GM19463 (cell line): Measurements from ENCODE around the gene MMP27.

Experiments used
- ATAC-seq: cut with Tn5 transposase; IDR thresholded peaks from one replicate; pipeline ENCODE4 v1.9.1; 2021; ENCODE audit warnings: mild to moderate bottlenecking, moderate library complexity; ENCODE audit not compliant: unreplicated experiment

Gene MMP27

DNA sequence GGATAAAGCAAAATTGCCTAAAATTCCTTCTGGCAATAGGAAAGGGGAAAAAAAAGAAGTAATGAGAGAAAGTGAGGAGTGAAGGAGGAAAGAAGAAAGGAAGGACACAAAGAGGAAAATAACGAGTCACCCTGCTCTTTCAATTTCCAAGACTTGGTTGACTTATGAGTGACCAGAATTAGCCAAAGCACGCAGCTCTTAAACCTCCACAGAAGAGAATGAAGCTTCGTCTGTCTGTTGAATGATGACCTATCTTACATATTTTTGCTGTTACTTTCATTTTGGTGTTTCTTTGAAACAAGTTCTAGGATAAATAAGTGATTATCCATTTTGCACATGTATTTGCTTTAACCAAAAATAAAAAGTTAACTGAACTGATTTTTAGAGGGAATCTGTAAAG, 728 bp downstream of the MMP27 start:
- ATAC-seq: no peak

DNA sequence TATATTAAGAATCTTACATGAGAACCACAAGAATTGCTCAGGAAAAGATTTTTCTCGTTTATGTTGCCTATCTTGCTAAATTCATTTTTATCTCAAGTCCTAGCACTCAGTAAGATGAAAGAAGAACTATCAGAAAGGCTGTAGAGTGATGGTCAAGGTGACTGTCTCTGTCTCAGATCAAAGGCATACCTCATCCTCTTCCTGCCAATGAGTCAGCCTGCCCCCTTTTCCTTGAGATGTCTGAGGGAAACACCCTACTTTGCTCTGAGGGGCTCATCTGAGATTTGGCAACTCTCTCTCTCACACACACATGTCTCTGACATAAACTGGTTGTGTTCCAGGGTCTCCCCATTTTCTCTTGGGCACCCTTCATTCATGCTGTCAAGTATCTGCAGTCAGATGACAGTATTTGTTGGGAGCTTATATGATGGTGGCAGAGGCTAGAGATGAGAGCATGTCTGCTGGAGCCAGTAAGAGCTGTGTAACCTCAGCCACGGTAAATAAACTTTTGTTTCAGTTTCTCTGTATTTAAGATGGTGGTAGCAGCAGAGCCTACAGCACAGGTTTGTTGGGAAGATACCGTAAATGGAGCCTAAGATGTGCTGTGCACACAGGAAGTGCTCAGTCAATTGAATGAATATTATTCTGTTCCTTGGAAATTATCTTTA, 1.6 kb downstream of the MMP27 start:
- ATAC-seq: no peak

DNA sequence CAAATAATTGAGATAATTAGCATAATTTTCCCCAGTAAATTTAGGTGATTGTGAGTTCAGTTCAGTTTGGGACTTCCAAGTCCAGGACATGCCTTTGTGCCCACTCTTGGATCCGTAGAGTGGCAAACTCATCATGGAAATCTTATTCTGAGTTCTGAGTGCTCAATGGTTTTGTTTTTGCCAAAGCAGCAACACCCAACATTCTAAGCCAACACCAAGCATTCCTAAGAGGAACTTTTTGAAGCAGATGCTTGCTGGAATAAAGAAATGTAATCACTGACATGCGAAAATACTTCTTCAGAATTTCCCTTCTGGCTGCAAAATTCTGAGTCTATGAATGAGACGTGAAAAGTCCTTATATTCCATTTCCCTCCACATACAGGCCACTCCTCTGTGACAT, 10.4 kb downstream of the MMP27 start:
- ATAC-seq: no peak

DNA sequence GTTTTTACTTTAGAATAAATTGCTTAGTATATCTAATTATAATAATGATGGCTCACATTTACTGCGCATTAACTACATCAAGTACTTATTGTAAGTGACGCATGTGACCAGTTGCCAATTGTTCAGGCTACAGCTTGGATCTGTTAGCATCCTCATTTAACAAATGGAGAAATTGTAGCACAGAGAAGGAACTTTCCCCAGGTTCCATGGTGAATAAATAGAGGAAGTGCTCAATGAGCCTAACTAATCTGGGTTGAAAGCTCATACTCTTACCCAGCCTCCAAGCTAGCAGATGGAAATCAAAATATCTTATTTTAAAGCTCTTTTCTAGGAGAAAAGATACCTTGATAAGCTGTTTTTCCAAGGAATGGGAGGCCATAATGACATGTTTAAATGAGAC, 19.8 kb downstream of the MMP27 start:
- ATAC-seq: no peak

DNA sequence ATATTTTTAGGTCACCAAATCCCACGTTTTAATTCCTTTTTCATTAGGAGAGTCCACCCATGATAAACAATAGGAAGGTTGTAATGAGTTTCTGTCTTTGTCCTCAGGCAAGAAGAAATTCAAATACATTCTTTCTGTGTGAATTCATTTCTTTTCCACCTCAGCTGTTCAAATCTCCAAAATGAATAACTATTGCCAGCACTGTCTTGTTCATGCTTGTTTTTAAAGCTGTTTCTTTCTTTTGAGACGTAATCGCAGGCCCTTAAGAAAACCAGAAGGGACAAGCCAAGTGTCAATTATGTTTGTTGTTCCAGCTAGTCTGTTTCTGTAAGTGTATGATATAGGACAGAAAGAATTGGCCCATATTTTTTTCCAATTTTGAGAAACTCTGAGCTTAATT, 20.2 kb downstream of the MMP27 start:
- ATAC-seq: no peak

DNA sequence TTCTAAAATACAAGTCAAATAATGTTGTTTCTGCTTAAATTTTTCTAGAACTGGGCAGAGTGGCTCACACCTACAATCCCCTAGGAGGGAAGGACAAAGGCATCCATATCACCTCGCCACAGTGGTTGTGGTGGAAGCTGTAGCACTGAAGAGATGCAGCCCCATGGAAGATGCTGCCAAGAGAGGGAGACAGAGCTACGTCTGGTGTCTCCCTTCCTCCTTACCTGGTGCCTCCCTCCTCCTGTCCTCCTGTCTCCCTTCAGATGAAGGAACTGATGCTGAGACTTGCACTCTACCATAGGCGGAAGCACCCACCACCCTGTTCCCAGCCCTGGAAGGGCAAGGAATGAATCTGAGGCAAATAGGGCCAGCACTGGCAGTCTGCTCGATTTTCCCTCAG, 22.3 kb downstream of the MMP27 start:
- ATAC-seq: no peak

DNA sequence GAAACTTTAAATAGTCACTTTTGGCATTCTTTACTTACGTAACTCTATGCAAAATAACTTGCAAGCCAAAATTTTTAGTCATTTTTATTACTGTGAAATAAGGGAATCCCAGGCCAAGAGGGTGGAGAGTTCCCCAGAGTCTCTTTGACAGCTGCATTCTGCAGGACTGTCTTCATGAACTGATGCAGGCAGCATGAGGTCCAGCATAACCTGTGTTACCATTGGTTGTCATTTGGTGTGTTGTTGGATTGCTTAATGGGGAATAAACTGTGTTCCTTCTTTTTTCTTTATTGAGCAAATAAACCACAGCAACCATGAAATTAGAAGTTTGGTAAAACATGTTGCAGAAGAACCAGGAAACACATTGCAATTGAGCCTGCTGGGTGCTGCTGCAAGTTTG, 24.6 kb downstream of the MMP27 start:
- ATAC-seq: no peak

DNA sequence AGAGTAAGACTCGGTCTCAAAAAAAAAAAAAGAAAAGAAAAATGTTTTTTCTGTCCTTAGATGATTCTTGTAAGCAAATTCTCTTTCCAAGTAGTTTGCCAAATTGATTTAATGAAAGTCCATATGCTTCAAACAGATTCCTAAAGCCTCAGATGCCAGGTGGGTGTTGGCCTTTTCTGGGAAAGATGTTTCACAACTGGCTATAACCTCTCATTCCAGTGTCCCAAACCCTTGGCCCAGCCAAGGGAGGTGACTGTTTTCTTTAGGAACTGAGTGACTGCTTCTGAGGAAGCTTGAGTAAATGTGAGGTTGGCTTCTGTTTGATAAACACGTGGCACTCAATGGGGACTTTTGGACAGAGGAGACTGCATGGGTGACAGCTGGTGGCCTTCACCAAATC, 27.5 kb downstream of the MMP27 start:
- no peak for ATAC-seq

DNA sequence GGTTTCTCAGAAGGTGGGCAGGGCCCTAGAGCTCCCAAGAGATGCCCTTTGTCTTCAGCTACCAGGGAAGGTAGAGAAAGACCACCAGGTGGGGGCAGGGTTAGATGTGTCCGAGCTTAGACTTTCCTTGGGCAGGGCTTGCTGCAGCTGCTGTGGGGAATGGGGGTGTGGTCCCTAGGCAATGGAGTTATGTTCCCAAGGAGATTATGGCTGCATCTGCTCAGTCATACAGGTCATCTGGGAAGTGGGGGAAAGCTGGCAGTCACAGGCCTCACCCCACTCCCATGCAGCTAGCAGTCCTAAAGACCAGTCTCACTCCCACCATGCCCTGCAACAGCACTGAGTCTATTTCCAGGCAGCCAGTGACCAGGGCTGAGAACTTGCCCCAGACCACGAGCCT, 29.5 kb downstream of the MMP27 start:
- ATAC-seq: no peak

DNA sequence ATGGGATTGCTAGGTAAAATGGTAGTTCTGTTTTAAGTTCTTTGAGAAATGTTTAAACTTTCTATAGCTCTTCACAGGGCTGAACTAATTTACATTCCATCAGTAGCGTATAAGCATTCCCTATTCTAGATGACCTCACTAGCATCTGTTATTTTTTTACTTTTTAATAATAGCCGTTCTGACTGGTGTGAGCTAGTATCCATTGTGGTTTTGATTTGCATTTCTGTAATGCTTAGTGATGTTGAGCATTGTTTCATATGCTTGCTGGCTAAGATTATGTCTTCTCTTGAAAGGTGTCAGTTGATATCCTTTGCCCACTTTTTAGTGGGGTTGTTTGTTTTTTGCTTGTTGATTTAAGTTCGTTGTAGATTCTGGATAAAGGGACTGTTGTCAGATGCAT, 35.9 kb downstream of the MMP27 start:
- peak; percentile 73 for ATAC-seq

DNA sequence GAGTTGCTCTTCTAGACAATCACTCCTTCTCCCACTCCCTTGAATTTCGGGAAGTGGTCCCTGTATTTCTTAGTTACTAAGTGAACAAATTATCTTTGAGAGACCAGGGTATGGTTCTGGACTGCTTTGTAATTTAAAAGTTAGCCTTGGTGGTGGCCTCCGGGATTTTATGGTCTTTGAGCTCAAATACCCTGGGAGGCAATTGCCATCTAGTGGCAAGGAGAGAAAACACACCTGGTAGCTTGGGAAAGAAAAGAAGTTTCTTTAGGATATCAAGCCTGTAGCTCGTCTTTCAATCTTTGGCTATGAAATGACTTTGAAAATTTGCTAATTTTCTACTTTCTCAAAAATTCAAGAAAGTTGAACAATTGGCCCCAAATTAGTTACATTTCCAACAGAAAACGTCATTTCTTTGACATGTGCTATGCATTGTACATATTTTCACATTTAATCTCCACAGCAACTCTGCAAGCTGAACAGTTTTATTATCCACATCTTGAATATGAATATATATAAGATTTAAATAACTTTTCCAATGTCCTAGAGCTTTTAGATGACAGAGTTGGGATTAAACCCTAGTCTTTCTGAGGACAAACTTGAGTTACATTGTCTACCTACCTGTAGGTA, 39.1 kb downstream of the MMP27 start:
- peak; percentile 47 for ATAC-seq

DNA sequence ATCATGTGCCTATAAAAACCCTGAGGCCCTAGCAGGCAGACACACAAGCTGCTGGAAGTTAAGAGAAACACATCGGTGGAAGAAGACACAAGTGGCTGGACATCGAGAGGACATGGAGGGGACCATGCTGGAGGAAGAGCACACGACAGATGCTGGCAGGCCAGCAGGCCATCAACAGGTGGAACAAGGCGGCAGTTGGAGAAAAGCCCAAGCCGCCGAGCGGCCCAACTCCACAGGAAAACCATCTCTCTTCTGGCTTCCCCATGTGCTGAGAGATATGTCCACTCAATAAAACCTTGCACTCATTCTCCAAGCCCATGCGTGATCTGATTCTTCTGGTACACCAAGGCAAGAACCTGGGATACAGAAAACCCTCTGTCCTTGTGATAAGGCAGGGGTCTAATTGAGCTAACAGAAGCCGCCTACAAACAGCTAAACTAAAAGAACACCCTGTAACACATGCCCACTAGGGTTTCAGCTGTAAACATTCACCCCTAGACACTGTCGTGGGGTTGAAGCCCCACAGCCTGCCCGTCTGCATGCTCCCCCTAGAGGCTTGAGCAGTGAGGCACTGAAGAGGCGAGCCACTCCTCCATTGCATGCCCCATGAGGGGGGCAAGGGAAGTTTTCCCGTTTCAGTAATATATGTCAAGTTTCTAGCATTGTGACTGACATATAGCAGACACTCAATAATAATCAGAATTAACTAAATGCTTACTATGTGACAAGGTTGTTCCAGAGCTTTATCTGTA, 41.4 kb downstream of the MMP27 start:
- ATAC-seq: peak; percentile 64

DNA sequence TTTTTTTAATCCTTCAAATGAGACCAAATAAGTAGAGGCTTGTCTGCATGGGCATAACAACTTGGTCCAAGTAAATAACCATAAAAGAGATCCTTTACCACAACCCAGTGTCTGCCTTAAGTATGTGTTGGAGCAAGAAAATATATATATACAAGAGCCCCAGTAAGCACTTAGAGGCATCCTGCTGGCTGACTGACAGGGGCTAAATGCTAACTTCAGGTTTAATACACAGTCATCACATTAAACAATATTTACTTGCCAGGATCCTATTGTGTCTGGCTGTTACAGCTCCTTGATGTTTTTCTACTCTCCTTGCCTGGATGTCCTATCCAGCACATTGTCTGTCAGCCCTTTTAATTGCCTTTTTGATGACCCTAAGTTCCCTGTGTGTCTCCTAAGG, 43.0 kb downstream of the MMP27 start:
- ATAC-seq: no peak

DNA sequence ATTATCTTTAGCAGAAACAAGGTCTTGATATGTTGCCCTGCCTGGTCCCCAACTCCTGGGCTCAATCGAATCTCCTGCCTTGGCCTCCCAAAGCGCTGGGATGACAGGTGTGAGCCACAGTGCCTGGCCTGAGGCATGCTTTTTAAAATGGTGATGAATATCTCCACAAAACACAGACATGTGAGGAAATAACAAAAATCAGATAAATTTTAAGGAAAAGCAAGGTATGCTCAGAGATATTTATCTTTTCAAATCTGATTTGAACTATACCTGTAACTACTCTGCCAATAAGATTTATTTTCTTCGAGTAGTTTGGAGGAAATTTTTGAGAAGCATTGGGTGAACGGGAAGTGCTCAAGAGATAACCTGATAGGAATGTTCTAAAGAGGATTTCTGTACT, 44.5 kb downstream of the MMP27 start:
- no peak for ATAC-seq

DNA sequence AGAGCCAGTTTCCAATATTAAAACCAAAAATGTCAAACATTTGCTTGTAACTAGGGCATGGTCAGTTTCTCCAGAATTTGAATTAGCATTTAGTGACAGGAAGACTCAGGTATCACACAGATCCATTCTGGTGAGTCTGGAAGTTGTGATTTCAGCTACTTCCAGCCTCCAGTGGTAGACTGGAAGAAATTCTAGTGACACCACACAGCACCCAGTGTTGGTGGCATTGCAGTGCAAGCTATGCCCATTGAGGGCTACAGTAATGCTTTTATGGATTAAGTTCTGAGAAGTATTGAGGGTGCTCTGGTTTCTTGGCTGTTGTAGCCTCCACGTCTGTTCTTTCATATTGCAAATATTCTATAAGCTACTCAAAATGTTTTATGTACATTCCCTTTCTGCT, 49.0 kb downstream of the MMP27 start:
- ATAC-seq: no peak

DNA sequence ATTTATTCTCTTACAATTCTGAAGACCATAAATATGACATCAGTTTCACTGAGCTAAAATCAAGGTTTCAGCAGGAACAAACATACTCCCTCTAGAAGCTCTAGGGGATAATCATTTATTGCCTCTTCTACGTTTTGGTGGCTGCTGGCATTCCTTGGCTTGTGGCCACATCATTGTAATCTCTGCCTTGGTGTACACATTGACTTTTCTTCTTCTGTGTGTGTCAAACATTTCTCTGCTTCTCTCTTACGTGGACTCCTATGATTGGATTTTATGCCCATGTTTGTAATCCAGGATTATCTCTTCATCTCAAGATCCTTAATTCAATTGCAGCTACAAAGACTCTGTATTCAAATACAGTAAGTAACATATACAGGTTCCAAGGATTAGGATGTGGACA, 50.0 kb downstream of the MMP27 start:
- ATAC-seq: no peak

DNA sequence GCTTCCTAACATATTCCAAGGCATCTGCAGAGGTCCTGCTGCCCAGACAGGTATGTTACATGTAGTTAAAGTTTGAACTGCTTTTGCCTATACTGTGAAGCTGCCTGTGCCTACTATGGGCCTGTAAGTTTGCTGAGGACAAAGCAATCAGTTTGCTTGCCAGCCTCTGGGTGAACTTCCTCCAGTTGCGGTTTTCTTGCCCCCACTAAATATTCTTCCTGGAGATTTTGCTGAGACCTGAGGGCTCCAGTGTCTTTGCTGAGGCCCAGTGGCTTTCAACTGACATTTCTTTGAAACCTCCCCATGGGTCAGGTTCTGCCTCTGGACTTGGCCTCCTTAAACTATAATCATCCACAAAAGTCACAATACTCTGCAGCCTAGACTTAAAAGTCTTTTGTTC, 50.8 kb downstream of the MMP27 start:
- no peak for ATAC-seq

DNA sequence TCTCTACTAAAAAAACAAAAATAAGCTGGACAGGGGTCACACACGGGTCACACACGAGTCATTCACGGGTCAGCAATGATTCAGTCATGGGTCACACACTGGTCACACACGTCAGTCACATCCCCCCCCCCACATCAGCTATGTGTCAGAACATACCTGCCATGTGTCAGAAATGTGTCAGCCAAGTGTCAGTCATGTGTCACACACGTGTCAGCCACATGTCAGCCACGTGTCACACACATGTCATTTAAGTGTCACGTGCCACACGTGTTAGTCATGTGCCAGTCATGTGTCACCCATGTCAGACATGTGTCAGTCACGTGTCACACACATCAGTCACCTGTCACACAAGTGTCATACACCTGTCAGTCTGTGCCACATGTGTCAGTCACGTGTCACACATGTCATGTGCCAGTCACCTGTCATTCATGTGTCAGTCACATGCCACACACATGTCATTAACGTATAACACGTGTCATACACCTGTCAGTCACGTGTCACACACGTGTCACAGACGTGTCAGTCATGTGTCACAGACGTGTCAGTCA, 51.8 kb downstream of the MMP27 start:
- no peak for ATAC-seq

DNA sequence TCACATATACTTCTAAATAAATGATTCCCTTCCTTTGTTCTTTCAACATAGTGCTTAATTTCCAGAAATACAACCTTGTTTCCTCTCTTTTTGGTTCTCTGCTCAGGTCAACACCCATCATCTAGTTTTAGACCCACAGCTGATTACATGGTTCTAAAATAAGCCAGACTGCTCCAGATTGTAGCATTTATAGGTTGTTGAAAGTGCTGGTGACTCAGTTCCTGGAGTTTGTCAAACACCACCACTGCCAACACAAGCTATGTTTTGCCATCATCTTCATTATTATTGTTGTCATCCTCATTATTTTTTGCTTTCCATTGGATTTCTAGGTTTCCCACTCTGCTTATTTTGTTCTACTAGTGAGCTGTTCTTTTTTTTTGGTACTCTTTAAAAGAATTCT, 58.1 kb downstream of the MMP27 start:
- ATAC-seq: no peak

DNA sequence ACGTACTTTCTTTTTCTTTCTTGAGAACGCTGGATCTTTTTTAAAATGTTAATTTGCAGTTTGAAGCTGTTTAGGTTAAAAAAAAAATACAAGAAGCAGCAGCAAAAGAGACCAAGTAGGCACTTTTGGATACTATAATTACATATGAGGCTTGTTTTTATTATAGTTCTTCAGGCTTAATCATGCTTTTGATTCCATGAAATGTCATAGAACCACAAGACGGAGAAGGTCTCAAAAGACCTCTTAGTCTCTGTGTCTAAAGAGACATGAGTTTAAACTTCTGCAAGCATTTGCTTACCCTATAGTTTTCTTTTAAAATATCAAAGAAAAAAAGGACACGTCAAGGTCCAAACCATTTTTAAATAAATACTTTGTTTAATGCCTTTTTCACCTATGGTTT, 61.6 kb downstream of the MMP27 start:
- ATAC-seq: no peak
